Stimulated activated memory B cell treated with anti-CD40 and anti-IgM and Interleukin-4, amounts not matched to agents 10 μg/mL and 1 μg/mL and 100 μg/mL, for 72 hours (primary cell): Measurements from ENCODE around the gene VENTX.
A peak's percentile ranks its signal among the peaks of the same experiment; 100 is the strongest.
"Not testable (repeated sequence)": the region's sequence is repeated elsewhere in the genome, so short reads cannot be mapped to it uniquely, and the experiment has no call there.

Experiments
- ATAC-seq: fragments of 150-1000 bp; cut with Tn5 transposase; 2 replicates; pipeline ENCODE4 v1.10.0; 2021
- H3K27ac Mint-ChIP-seq: one replicate; pipeline ENCODE4 v1.8.0; 2022; ENCODE audit warnings: mild to moderate bottlenecking, mixed read lengths
- H3K27me3 Mint-ChIP-seq: one replicate; pipeline ENCODE4 v1.8.0; 2022; ENCODE audit warnings: mixed read lengths
- H3K36me3 Mint-ChIP-seq: one replicate; pipeline ENCODE4 v1.8.0; 2022; ENCODE audit warnings: mixed read lengths
- H3K4me1 Mint-ChIP-seq: one replicate; pipeline ENCODE4 v1.8.0; 2022; ENCODE audit warnings: mixed read lengths
- H3K4me3 Mint-ChIP-seq: one replicate; pipeline ENCODE4 v1.8.0; 2022; ENCODE audit warnings: mild to moderate bottlenecking, moderate library complexity, mixed read lengths
- H3K9me3 Mint-ChIP-seq: one replicate; pipeline ENCODE4 v1.8.0; 2022; ENCODE audit warnings: mixed read lengths

VENTX gene

GRCh38 chr10:133221331-133221730 is 16.3 kb upstream of the VENTX start:
- peaks cover 63% of the 10 kb centered on the region for H3K27me3 Mint-ChIP-seq
- ATAC-seq, result peak; percentile 20
- H3K4me1 Mint-ChIP-seq, result peaks cover 13% of the 10 kb centered on the region
- H3K27ac Mint-ChIP-seq, result no peak overlapping the region
- H3K4me3 Mint-ChIP-seq, result no peak overlapping the region
- no peaks in the 10 kb centered on the region for H3K36me3 Mint-ChIP-seq
- no peaks in the 10 kb centered on the region for H3K9me3 Mint-ChIP-seq

GRCh38 chr10:133221756-133222155 is 15.9 kb upstream of the VENTX start:
- Mint-ChIP-seq H3K27me3 (peaks cover 63% of the 10 kb centered on the region), H3K4me1 (peaks cover 17% of the 10 kb centered on the region)
- H3K36me3 Mint-ChIP-seq, H3K27ac Mint-ChIP-seq, ATAC-seq, H3K9me3 Mint-ChIP-seq, H3K4me3 Mint-ChIP-seq: not testable (repeated sequence)

GRCh38 chr10:133224076-133224475 is 13.6 kb upstream of the VENTX start:
- no peak for ATAC-seq
- Mint-ChIP-seq H3K27ac (no peak overlapping the region), H3K27me3 (peaks cover 77% of the 10 kb centered on the region), H3K9me3 (no peaks in the 10 kb centered on the region), H3K4me1 (peaks cover 21% of the 10 kb centered on the region), H3K4me3 (no peak overlapping the region), H3K36me3 (no peaks in the 10 kb centered on the region)

GRCh38 chr10:133224756-133225372 is 12.8 kb upstream of the VENTX start:
- no peaks in the 10 kb centered on the region for H3K9me3 Mint-ChIP-seq
- peaks cover 76% of the 10 kb centered on the region for H3K27me3 Mint-ChIP-seq
- peaks cover 27% of the 10 kb centered on the region for H3K4me1 Mint-ChIP-seq
- no peak for ATAC-seq
- peak overlapping the region; percentile 85 for H3K27ac Mint-ChIP-seq
- H3K36me3 Mint-ChIP-seq, result no peaks in the 10 kb centered on the region
- H3K4me3 Mint-ChIP-seq, result peak overlapping the region; percentile 48

- H3K4me1 Mint-ChIP-seq, result peaks cover 27% of the 10 kb centered on the region
- peak overlapping the region; percentile 85 for H3K27ac Mint-ChIP-seq
- H3K27me3 Mint-ChIP-seq, result peaks cover 75% of the 10 kb centered on the region
- H3K36me3 Mint-ChIP-seq, result no peaks in the 10 kb centered on the region
- H3K4me3 Mint-ChIP-seq, result peak overlapping the region; percentile 48
- peak; percentile 69 for ATAC-seq
- H3K9me3 Mint-ChIP-seq, result no peaks in the 10 kb centered on the region
Observed at GRCh38 chr10:133225707-133226191, 11.9 kb upstream of the VENTX start.

- peaks cover 75% of the 10 kb centered on the region for H3K27me3 Mint-ChIP-seq
- no peaks in the 10 kb centered on the region for H3K36me3 Mint-ChIP-seq
- peaks cover 27% of the 10 kb centered on the region for H3K4me1 Mint-ChIP-seq
- peak overlapping the region; percentile 85 for H3K27ac Mint-ChIP-seq
- H3K4me3 Mint-ChIP-seq, result no peak overlapping the region
- no peaks in the 10 kb centered on the region for H3K9me3 Mint-ChIP-seq
- peak; percentile 31 for ATAC-seq
Observed at GRCh38 chr10:133226251-133226808, 11.3 kb upstream of the VENTX start.

- Mint-ChIP-seq H3K27ac (no peak overlapping the region), H3K27me3 (peaks cover 79% of the 10 kb centered on the region), H3K4me3 (no peak overlapping the region), H3K9me3 (no peaks in the 10 kb centered on the region), H3K4me1 (peaks cover 27% of the 10 kb centered on the region), H3K36me3 (no peaks in the 10 kb centered on the region)
- ATAC-seq, result no peak
Observed at GRCh38 chr10:133227256-133227655, 10.4 kb upstream of the VENTX start.

- Mint-ChIP-seq H3K4me3 (peak overlapping the region; percentile 62), H3K27me3 (peaks cover 91% of the 10 kb centered on the region), H3K4me1 (peaks cover 27% of the 10 kb centered on the region), H3K36me3 (no peaks in the 10 kb centered on the region), H3K27ac (no peak overlapping the region), H3K9me3 (no peaks in the 10 kb centered on the region)
- no peak for ATAC-seq
Observed at GRCh38 chr10:133229265-133230043, 8.2 kb upstream of the VENTX start.

- H3K36me3 Mint-ChIP-seq, result no peaks in the 10 kb centered on the region
- peak; percentile 2 for ATAC-seq
Observed at GRCh38 chr10:133230044-133230361, 7.7 kb upstream of the VENTX start, which contains the start of gene UTF1. UTF1 (plus strand) TSS chr10:133230217; CDS start chr10:133230289, 72 bp downstream.

GRCh38 chr10:133230387-133231195 is 7.1 kb upstream of the VENTX start:
- no peak overlapping the region for H3K27ac Mint-ChIP-seq
- peaks cover 28% of the 10 kb centered on the region for H3K4me1 Mint-ChIP-seq
- ATAC-seq, result peak; percentile 51
- H3K36me3 Mint-ChIP-seq, result no peaks in the 10 kb centered on the region
- peaks cover 91% of the 10 kb centered on the region for H3K27me3 Mint-ChIP-seq
- H3K9me3 Mint-ChIP-seq, result no peaks in the 10 kb centered on the region
- peak overlapping the region; percentile 51 for H3K4me3 Mint-ChIP-seq

More at GRCh38 chr10:133230044-133230361, 7.7 kb upstream of the VENTX start, which contains the start of gene UTF1:
- Mint-ChIP-seq H3K4me1 (peaks cover 29% of the 10 kb centered on the region), H3K4me3 (peak within 1 kb of the TSS; percentile 69), H3K9me3 (no peaks in the 10 kb centered on the region), H3K27me3 (peaks cover 91% of the 10 kb centered on the region), H3K27ac (no peak within 1 kb of the TSS)

- Mint-ChIP-seq H3K27ac (no peak overlapping the region), H3K4me1 (peaks cover 26% of the 10 kb centered on the region), H3K36me3 (no peaks in the 10 kb centered on the region), H3K27me3 (peaks cover 89% of the 10 kb centered on the region), H3K9me3 (no peaks in the 10 kb centered on the region), H3K4me3 (peak overlapping the region; percentile 69)
- ATAC-seq, result no peak
Observed at GRCh38 chr10:133231244-133231945, 6.3 kb upstream of the VENTX start.

GRCh38 chr10:133231946-133232574 is 5.6 kb upstream of the VENTX start:
- no peak for ATAC-seq
- Mint-ChIP-seq H3K9me3 (no peaks in the 10 kb centered on the region), H3K27me3 (peaks cover 84% of the 10 kb centered on the region), H3K4me3 (no peak overlapping the region), H3K36me3 (no peaks in the 10 kb centered on the region), H3K27ac (no peak overlapping the region), H3K4me1 (peaks cover 19% of the 10 kb centered on the region)

- Mint-ChIP-seq H3K4me1 (peaks cover 30% of the 10 kb centered on the region), H3K27me3 (peaks cover 84% of the 10 kb centered on the region), H3K4me3 (peak overlapping the region; percentile 69), H3K27ac (peak overlapping the region; percentile 57)
- ATAC-seq, H3K36me3 Mint-ChIP-seq, H3K9me3 Mint-ChIP-seq: not testable (repeated sequence)
Observed at GRCh38 chr10:133234796-133235195, 2.9 kb upstream of the VENTX start.

- Mint-ChIP-seq H3K4me3 (peak overlapping the region; percentile 69), H3K36me3 (no peaks in the 10 kb centered on the region), H3K4me1 (peaks cover 30% of the 10 kb centered on the region), H3K27me3 (peaks cover 85% of the 10 kb centered on the region), H3K9me3 (no peaks in the 10 kb centered on the region), H3K27ac (peak overlapping the region; percentile 57)
- ATAC-seq, result no peak
Observed at GRCh38 chr10:133235265-133235855, 2.3 kb upstream of the VENTX start.
